ENCODE results near the gene HMGCS2.

The HMGCS2 gene

DNA sequence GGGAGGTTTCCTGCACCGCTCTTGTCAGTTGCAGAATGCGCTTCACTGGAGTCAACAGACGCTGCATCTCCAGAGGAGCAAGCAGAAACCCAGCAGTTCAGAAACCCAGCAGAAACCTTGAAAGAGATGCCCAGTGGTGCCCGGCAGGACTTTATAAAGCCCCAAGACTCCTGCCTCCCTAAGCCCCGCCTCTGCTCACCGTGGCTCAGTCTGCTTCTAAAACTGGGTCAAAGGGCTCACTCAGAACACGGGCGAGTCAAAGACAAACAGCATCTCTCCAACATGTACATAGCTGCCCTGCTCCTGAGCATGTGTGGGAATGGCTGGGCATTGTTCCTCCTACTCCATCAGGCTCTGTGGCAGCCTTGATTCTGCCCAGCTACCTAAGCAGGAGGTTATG, at the start of gene HMGCS2:
Gene HMGCS2, minus strand, starts transcription at position 128 of the 400 bp plus-strand sequence. Its CDS starts 61 bp downstream, at position 67.
- DNase-seq (ENCODE audit: low read depth, low spot score), result no peak

DNA sequence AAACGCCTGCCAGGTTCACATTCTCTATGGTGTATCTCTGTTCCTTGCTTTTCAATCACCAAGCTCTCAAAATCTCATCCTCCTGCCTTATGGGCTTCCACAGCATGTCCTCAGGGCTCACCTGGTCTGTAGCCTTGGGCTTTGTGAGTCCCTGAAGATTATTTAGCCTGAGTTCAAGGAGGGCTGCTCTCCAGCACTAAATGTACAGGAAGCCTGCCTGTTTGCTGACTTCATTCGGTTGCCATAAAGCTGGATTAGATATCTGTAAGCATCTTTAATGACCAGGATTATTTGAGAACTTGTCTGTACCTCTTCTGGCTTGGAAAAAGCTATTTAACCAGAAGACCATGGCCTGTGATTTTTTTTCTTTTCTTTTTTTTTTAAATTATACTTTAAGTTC, 49.5 kb upstream of the HMGCS2 start:
- DNase-seq (ENCODE audit: low read depth, low spot score), result no peak

DNA sequence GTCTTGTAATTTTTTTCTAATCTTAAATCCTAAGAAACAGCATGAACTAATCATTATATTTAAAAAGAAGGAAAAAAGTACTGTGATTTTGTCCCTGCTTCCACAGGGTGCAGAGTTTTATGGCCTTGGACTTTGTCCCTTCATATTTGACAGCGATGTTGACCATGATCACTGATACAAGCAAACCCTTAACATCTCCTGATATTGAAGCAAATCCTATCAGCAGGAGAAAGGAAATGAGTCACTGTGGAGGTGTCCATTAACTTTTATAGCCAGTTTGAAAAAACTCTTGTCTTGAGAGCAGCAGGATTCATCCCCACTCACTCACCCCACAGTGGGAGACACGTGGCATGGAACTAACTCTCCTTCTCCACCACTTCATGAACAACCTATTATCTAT, 47.7 kb upstream of the HMGCS2 start:
- DNase-seq (ENCODE audit: low read depth, low spot score), result no peak

DNA sequence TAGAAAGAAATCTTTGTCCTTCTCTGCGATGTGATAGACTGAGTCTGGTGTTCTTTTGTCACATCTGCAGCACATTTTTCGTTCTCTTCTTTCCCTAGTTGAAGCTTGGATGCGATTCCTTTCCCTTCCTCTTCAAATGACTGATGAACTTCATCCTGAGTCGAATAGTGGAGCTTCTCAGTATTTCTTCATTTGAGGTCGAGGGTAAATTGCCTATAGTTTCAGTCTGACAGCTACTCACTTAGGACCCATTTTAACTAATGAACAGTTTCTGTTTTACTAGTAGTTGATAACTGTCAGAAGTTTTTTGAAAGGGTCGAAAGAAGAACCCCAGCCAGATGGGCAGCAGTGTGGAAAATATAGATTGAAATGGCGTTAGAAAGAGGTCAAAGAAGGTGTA, 47.2 kb upstream of the HMGCS2 start:
- DNase-seq (ENCODE audit: low read depth, low spot score), result no peak

DNA sequence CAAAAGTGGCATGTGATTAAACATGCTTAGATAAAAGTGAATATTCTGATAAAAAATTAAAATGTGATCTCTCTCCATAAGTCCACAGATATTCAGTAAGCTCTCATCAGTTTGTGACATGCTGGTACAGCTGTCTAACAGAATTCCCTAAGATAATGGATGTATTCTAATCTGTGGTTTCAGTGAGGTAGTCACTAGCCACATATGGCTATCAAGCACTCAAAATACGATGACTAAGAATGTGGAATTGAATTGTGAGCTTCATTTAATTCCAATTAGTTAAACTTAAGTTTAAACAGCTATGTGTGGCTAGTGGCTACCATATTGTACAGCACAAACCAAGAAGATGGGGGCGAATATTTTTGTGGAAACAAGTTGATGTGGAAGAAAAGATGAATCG, 46.7 kb upstream of the HMGCS2 start:
- DNase-seq (ENCODE audit: low read depth, low spot score), result no peak

DNA sequence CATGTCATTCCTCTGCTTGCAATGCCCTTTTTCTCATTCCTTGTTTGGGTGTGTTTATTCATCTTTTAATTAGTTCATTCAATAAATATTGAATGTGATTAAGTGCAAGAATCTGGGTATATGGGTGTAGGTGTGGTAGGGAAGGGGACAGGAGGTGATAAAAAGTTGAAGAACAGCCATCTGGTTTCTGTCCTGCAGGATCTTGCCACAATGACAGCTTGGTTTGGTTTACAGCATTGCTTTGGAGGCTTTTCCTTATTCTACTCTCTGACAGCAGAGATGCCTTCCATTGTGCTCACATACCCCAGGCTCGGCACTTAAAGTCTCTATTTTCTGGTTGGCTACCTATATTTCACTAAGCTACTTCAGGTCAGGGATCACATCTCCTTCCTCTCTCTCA, 45.6 kb upstream of the HMGCS2 start:
- DNase-seq (ENCODE audit: low read depth, low spot score), result no peak

DNA sequence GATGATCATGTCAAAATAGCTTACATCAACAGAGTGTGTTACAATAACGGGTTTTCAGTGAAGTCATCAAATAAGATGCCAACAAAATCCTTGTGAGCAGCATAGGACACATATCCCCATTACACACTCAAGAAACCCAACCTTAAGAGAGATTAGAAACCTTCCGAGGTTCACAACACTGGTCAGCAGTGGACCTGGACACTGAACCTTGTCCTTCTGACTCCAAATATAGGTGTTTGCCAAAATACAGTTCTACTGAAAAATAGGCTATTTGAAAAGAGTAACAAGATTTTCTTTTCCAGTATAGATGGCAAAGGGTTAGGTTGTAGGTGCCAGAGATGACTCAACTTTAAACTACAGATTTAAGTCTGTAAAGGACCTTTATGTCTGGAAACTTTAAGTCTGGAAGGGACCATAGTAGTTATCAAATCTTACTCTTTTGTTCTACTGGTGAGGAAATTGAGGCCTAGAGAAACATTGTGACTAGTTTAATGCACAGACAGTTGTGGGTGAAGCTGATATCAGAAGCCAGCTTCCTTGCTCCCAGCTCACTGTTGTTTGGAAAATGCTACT, 43.4 kb upstream of the HMGCS2 start:
- no peak for DNase-seq (ENCODE audit: low read depth, low spot score)

DNA sequence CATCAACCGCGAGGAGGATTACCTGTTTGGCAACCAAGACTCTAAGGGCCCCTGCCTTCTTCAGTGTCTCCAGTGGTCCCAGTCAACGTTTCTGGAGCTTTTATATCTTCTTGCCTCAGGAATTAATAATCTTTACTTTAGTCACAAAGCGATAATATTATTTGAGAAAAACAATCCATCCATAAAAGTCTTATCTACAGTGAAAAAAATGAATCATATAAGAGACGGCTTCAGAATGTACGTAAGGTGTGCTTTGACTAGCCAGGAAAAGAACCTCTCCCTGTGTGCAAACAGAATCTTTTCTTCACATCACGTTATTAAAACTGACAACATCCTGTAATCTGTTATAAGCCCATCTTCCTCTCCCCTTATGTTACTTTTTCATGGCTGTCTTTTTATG, 42.7 kb upstream of the HMGCS2 start, which contains the start of gene REG4:
Gene REG4, minus strand, starts transcription at position 74 of the 400 bp plus-strand sequence. CDS start 2,691 bp downstream, outside the sequence.
- DNase-seq (ENCODE audit: low read depth, low spot score), result no peak

DNA sequence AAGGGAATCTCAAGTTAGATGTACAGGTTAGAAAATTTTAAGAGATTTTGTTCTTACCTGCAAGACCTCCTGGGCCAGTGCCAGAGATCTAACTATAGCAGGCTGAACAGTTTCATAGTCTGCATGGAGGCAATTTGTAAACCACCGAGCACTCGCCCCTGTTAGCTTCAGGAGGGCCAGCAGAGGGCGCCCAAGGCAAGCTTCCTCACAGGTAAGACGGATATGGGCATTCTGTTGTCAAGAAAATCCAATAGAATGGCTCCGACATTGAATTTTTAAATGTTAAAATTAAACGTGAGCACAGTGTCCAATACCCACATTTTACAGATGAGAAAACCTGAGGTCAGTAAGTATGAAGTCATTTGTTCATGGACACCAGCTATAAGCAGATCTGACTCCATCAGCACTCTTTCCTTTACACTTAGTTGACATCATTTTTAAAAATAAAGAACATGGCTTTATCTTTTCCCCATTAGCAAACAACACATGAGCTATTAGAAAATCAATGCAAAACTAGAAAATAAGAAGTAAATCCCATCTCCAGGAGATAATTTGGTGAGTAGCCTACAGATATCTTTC, 40.4 kb upstream of the HMGCS2 start:
- DNase-seq (ENCODE audit: low read depth, low spot score), result peak; percentile 50

DNA sequence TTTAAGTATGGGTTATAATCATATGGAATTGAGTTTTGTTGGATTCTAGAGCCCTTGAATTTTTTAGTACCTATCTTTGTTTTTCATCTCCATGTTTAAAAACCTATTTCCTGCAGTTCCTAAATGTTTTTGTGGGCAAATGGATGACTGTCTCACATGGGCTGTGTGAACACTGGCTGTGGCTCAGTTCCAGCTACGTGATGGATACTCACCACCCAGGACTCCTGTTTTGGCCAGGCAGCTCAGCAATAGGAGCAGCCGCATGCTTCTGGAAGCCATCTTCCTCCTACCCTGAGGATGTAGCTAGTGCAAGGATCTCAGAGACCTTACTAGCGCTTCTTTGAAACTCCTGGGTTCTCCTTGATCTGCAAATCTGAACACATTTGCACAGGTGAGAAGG, 39.8 kb upstream of the HMGCS2 start:
- no peak for DNase-seq (ENCODE audit: low read depth, low spot score)

DNA sequence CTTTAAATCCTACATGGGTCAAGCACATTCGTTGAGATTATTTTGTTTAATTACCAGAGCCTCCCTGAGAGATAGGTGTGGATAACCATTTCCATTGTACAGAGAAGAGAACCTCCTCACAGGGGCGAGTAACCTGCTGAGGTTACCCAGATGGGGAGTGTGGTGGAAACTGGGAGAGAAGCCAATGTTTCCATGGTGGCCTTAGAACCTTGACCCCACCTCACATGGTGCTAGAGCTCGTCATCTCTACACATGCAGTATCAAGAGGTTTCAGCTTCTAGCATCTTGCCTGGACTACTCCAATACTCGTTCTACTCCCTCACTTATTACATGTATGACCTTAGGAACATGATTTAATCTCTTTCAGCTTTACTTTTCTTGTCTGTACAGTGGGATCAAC, 37.8 kb upstream of the HMGCS2 start:
- no peak for DNase-seq (ENCODE audit: low read depth, low spot score)

DNA sequence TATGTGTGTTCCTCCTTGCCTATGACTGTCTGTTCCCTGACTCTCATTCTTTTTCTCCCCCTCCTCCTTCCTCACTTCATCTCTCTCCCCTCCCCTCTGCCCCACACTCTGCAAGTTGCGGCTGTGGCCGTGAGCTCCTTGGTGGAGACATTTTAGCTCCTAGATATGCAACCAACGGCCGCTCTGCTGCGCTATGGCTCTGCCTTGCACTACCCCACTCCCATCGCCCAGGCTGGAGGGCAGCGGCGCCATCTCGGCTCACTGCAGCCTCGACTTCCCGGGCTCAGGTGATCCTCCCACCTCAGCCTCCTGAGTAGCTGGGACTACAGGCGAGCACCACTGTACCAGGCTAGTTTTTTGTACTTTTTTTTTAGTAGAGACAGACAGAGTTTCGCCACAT, 37.0 kb upstream of the HMGCS2 start:
- DNase-seq (ENCODE audit: low read depth, low spot score), result no peak

DNA sequence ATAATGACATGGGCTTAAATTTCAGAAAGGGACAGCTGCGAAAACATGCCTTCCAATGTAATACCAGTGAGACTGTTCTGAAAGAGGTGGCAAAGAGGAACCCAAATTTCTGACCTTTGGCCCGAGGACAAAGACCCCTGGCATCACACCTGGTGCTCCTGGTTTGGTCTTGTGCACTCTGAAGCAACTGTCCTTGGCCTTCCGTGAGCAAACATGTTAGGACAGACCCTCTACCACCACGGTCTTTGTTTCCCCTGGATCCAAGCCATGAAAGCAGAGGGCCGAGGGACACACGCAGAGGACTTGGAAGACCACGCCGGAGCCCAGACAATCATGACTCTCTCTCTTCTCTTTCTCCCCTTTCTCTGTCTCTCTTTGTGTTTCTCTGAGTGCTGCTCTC, 36.5 kb upstream of the HMGCS2 start:
- DNase-seq (ENCODE audit: low read depth, low spot score), result no peak

DNA sequence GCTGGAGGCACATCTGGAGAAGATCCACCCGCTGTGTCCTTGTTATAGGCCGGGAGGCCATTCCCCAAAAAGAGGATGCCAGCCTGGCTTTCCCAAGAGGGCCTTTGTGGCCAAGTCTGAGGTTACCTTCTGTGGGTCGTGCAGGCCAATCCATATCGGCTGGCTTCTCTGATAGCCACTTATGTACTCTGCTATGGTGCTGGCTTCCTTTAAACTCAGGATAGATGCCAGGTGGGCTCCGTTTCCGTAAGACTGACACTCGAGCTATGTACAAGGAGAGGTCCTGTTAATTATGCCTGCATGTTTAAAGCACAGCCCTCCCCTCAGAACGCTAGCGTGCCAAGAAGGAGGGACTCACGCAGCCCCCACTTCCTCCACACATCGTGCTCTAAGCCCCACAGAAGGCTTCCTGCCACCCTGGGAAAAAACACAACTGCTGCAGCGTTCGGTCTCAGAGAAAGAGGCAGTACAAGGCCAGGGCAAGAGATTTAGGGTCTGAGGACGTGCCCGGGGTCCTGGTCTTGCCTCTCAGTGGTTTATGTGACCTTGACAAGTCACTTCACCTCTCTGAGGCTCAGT, 31.0 kb upstream of the HMGCS2 start:
- DNase-seq (ENCODE audit: low read depth, low spot score), result no peak

DNA sequence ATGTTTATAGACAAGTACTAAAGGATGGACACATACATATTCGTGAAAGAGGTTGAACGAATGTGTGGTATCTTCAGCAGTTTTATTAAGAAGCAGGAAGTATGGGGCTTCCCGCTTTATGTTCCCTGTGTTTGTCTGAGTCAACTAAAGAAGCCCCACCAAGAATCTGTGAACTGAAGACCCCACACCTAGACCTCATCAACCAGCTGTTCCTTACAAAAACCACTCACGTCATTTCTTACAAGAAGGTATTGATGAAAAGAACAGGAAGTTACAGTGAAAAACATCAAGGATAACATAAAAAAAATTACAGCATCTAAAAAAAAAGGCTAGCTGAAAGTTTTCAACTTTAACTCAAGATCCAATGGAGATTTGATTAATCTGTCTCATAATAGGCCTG, 30.3 kb upstream of the HMGCS2 start:
- DNase-seq (ENCODE audit: low read depth, low spot score), result no peak

DNA sequence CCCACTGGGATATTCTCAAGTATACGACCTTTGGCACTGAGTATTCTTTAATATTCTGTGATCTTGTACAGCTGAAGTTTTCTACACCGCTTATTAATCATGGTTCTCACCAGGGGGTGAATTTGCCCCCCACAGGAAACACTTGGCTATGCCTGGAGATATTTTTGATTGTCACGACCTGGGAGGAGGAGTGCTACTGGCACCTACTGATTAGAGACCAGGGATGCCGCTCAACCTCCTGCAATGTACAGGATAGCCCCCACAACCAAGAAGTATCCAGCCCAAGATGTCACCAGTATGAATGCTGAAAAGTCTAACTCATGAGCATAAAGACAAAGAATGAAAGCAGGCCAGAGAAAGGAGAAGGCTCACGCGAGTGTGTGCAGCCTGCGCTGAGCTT, 28.9 kb upstream of the HMGCS2 start:
- DNase-seq (ENCODE audit: low read depth, low spot score), result no peak

DNA sequence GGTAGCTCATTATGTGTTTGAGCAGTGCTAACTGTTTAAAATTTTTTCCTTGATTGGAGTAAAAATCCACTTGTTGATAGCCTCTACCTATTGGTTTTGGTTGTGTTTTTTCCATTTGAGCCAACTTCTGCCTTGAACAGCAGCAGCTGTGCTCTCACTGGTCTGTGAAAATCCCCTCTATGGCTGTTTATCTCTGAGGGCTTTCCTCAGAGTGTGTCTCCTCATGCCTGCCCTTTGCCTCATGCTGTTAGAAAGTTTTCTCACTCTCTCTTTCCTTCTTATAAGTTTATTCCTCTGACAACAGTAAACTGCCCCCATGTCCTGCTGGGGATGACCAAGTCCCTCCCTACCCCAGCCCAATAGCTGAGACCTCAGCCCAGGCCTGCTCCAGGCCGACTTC, 28.5 kb upstream of the HMGCS2 start:
- no peak for DNase-seq (ENCODE audit: low read depth, low spot score)

DNA sequence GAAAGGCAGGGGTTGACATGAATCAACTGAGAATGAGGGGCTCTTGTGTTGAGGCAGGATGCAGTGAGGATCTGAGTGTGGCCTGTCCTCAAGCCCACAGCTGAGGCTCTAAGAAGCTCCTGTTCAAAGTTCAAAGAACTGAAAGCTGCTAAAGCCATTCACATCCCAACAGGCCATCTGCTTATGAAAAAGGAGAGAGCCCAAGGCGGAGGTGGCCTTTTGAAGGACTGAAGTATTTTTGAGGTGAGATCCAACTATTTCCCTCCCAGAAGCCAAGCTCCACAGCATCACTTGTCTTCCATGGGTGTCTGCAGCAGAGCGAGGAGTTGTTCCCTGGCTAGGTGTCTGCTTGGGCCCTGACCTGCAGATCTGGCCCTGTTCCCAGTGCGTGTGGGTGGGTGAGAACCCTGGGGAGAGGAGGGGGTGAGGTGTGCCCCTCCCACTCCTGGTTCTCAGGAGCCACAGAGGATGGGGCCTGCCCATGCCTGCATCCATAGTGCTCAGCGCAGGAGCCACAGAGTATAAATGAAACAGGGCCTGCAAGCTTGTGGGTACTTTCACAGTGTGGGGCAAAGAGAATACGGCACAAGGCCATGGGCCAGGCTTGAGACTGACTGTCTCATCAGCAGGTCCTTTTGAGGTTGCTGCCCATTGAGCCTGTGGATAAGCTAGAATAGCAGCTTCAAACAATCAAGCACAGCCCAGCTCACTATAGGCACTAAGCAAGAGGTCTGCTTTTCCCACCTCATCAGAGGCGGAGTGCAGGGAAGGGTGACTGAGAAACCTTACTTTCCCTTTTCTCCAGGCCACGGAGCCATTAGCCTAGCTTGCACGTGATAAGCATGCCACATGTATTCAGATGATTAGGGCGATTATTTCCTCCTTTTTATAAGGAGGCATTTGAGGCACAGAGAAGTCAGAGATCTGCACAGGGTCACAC, 26.8 kb upstream of the HMGCS2 start:
- DNase-seq (ENCODE audit: low read depth, low spot score), result no peak

DNA sequence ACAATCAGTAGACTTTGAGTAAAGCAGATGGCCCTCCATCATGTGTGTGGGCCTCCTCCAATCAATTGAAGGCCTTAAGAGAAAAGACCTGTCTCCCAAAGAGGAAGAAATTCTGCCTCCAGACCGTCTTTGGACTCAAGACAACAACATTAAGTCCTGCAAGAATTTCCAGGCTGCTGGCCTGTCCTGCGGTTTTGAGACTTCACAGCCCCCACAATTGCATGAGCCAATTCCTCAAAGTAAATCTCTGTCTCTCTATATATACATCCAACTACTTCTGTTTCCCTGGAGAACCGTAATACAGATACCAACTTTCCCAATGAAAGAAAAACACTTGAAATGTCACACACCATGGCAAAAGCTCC, 26.2 kb upstream of the HMGCS2 start:
- DNase-seq (ENCODE audit: low read depth, low spot score), result no peak

DNA sequence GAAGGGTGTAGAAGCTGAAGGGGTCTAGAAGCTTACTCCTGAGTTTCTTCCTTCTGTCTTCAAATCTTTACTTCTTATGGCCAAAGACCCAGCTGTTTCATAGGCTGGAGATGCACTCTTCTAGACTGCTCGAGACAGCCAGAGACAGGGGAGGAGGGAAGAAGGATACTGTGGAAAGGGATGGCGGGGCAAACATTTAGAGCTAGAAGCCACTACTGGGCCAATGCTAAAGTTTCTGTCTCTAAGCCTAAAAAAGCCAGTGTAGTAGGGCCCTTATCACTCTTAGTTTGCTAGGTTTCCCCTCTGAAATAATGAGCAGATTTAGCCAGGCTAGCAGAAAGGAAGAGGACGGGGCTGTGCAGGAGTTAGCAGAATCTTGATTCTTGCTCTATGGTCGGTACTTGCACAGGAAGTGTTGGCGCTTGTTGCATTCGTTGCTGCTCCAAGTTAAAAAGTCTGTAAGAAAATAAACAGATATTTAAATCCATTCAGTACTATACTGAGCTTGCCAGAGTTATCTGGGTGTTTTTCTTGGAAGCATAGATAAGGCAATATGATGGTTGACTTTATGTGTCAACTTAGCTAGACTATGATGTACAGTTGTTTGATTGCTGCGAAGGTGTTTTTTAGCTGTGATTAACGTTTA, 25.6 kb upstream of the HMGCS2 start:
- no peak for DNase-seq (ENCODE audit: low read depth, low spot score)

DNA sequence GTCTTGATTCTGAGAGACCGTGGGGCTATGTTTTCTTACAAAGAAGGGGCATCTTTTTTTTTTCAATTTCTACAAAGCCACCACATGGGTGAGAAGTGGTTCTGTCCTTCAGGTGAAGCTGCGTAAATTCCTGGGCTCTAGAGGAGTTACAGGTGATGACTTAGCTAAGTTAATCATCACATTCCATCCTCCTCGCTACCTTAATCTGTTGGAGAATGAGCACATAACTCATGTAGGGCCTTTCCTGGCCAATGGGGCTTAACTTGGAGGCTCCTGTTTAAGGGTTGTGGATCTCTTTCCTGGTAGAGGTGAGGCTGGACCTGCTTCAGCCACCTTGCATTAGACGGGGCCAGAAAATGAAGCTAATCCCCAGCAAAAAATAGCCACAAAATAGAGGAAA, 22.7 kb upstream of the HMGCS2 start:
- no peak for DNase-seq (ENCODE audit: low read depth, low spot score)

Measured in smooth muscle cell of the brain vasculature (primary cell).